Tibial artery (tissue), 4 donors: Measurements from ENCODE around the gene ZNF285.
"Not testable (repeated sequence)": the region's sequence is repeated elsewhere in the genome, so short reads cannot be mapped to it uniquely, and the experiment has no call there.

Source experiments
- DNase-seq, 2 donors: peaks; one replicate each; pipeline ENCODE4 v3.0.0-alpha.2; 2019
- H3K27ac ChIP-seq, 2 donors: fragments of 200-600 bp; sonication (generic) in 1 of 2; 1 replicate in 1 of 2; 2 replicates in 1 of 2; pipeline ENCODE4 v1.5.1; 2018 to 2019; ENCODE audit warnings: mild to moderate bottlenecking in 1 of 2
- H3K27me3 ChIP-seq, 2 donors: fragments of 200-600 bp; sonication (generic) in 1 of 2; one replicate each; pipeline versions ENCODE4 v1.5.1 to v1.6.0; 2016 to 2019
- H3K36me3 ChIP-seq, 3 donors: fragments of 200-600 bp; sonication (generic) in 2 of 3; one replicate each; pipeline ENCODE4 v1.5.1; 2016 to 2019; ENCODE audit warnings: mild to moderate bottlenecking in 2 of 3
- H3K4me1 ChIP-seq, 4 donors: fragments of 200-600 bp; sonication (generic) in 2 of 4; 1 replicate in 3 of 4; 2 replicates in 1 of 4; pipeline ENCODE4 v1.5.1; 2016 to 2019
- H3K4me3 ChIP-seq, 2 donors: fragments of 200-600 bp; sonication (generic) in 1 of 2; 1 replicate in 1 of 2; 2 replicates in 1 of 2; pipeline ENCODE4 v1.5.1; 2018 to 2019; ENCODE audit warnings: mild to moderate bottlenecking in 2 of 2
- H3K9me3 ChIP-seq, 3 donors: fragments of 200-600 bp; sonication (generic) in 1 of 3; one replicate each; pipeline ENCODE4 v1.5.1; 2016 to 2019
- intact Hi-C: fragments of 100-400 bp; cut with DNase I; formaldehyde crosslinking; loops from one replicate; pipeline ENCODE4 v1.15.0; 2023; ENCODE audit warnings: low total_unique reads
- TF ChIP-seq, protein P1 (sequence below), 2 experiments: fragments of 200-600 bp in 1 of 2; fragments of 450-650 bp in 1 of 2; IDR thresholded peaks; one replicate each; pipeline ENCODE4 v1.5.1; 2017 to 2019; ENCODE audit warnings: antibody characterized with exemption in 2 of 2, mild to moderate bottlenecking in 1 of 2, moderate library complexity in 1 of 2

The ZNF285 gene

DNA sequence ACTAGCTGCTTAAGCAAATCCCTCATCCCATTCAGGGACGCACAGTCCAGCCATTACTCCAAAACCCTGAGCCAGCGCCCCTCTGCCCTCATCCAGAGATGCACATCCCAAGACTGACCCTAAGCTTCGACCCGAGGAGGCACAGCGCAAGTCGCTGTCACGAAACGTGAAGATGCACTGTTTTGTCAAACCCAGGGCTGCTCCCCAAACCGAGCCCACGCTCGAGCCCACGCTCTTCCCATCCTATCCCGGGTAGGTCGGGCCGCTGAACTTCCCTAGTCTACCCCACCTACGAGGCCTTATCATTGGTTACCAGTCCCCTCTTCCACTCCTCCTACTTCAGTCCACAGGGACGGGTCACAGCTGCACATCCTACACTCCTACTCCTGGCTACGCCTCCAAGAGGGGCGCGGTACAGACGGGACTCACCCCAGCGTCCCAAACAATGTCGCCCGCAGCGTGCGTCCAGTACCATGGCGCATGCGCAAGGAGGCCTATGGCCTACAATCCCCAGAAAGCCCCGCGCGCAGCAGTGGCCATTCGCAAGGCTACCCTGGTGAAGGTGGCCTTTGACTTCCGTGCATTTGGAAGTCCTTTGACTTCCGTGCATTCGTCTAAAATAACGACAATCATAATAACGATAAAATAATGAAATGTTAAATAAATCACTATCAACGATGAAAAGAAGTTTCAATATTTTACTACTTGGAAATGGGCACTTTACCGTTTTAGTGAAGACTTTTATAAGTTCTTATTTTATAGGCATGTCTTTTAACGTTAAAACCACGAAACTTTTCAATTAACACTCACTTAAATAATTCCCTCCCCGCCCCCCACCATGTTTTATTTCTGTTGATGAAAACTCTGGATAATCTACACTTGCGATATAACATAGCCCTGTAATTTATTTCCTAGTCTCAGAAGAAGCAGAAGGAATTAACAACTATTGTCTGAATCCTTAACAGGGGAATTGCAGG is at the start of gene ZNF285:
Gene ZNF285, minus strand, starts transcription at position 470 of the 977 bp plus-strand sequence. CDS start 4,395 bp downstream, outside the sequence.
- intact Hi-C loops = no loop called here

DNA sequence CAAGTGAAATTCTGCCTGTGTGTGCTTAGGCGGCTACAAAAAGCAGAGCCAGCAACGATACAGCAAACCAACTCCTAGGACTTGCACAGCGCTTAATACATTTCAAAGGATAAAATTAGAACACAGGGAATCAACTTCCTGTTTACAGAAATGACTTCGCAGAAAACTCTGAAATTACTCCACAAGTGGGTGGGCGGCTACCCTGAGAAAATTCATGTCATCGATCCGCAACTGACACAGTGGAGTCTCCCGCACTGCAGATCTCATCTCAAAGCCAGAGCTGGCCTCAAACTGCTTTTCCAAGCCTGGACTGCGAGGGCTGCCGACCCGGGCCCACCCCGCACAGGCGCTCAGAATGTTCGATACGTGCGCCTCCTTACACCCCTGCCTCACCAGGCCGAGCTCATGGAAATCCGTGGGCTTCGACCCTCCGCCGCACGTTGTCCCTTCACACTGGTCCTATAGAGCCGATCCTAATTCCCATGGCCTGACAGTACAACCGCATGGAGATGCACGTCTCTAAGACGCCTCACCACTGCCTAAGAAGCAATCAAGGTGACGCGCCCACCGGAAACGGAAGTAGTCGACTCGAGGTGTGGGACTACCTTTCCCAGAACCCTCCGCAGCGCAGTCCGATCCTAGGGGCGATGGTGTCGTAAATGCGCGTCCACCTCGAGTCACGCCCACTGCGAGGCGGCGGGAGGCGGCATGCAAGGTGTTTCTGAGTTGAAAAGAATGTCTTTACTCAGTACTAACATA is 46.7 kb upstream of the ZNF285 start, which contains the start of gene ZNF229:
Gene ZNF229, minus strand, starts transcription at position 557 of the 759 bp plus-strand sequence. CDS start 5,625 bp downstream, outside the sequence.
- intact Hi-C loops = no loop called here
- no peaks in the 10 kb centered on the region for H3K27me3 ChIP-seq
- H3K4me3 ChIP-seq = peak within 1 kb of the TSS; percentile 54
- H3K4me1 ChIP-seq = peaks cover 0 to 9% (median 4%) of the 10 kb centered on the region in 4 donors
- TF ChIP-seq, protein P1, sequence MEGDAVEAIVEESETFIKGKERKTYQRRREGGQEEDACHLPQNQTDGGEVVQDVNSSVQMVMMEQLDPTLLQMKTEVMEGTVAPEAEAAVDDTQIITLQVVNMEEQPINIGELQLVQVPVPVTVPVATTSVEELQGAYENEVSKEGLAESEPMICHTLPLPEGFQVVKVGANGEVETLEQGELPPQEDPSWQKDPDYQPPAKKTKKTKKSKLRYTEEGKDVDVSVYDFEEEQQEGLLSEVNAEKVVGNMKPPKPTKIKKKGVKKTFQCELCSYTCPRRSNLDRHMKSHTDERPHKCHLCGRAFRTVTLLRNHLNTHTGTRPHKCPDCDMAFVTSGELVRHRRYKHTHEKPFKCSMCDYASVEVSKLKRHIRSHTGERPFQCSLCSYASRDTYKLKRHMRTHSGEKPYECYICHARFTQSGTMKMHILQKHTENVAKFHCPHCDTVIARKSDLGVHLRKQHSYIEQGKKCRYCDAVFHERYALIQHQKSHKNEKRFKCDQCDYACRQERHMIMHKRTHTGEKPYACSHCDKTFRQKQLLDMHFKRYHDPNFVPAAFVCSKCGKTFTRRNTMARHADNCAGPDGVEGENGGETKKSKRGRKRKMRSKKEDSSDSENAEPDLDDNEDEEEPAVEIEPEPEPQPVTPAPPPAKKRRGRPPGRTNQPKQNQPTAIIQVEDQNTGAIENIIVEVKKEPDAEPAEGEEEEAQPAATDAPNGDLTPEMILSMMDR (IDR thresholded peaks at IDR 0.05) = no peak
- H3K27ac ChIP-seq = peak within 1 kb of the TSS in 1 of 2 donors; percentile 40
- H3K9me3 ChIP-seq = peaks cover 3 to 68% (median 36%) of the 10 kb centered on the region in 3 donors
- peak; percentile 57 to 87 for DNase-seq
- H3K36me3 ChIP-seq = peaks cover 34 to 39% (median 38%) of the 10 kb centered on the region in 3 donors

More for the DNA sequence above, at the start of gene ZNF285:
- Histone ChIP-seq H3K27ac (peak within 1 kb of the TSS in 1 of 2 donors; percentile 66), H3K27me3 (no peaks in the 10 kb centered on the region), H3K4me1 (peaks cover 0 to 8% (median 0%) of the 10 kb centered on the region in 4 donors), H3K36me3 (peaks cover 6 to 9% (median 7%) of the 10 kb centered on the region in 3 donors), H3K4me3 (peak within 1 kb of the TSS; percentile 52 to 55), H3K9me3 (peaks cover 0 to 50% (median 2%) of the 10 kb centered on the region in 3 donors)
- TF ChIP-seq, protein P1 (IDR thresholded peaks at IDR 0.05) = no peak
- peak; percentile 90 to 94 for DNase-seq

DNA sequence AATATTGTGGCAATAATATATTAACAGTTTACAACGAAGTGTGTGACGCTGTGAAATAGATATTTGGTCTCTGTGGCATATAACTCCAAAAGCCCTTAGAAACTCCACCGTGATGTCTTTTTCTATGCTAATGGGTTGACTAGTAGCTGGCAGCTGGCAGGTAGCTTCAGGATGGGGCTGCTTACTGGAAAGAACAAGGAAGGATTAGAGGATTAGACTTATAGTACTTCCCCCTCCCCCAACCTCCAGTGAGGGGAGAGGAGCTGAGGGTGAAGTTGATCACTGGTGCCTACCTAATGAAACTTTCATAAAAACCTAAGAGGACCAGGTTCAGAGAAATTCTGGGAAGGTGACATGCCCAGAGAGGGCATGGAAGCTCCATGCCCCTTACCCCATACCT is 37.0 kb upstream of the ZNF285 start:
- Histone ChIP-seq H3K4me3 (no peak overlapping the region), H3K4me1 (no peaks in the 10 kb centered on the region), H3K27me3 (no peaks in the 10 kb centered on the region), H3K27ac (no peak overlapping the region), H3K9me3 (peaks cover 6 to 95% (median 78%) of the 10 kb centered on the region in 3 donors), H3K36me3 (peaks cover 91 to 100% (median 95%) of the 10 kb centered on the region in 3 donors)
- intact Hi-C loops = no loop called here
- TF ChIP-seq, protein P1 (IDR thresholded peaks at IDR 0.05) = no peak
- no peak for DNase-seq

DNA sequence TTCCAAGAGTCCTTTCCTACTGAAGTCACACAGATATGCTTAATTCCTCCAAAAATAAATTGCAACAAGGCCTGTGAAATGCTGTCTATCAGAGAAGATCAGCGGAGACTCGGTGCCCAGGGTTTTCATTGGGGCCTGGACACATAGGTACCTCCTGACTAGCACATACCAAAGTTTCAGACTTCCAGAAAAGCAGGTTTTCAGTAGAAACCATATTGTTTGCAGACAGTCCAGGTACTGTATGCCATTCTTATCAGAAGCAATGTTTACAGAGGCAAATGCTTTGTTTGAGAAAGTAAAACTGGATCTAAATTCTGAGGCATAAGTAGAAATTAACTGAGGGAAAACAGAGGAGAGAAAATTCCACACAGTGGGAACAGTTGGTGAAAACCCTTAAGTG is 34.0 kb upstream of the ZNF285 start:
- H3K4me3 ChIP-seq = no peak overlapping the region
- H3K27ac ChIP-seq = no peak overlapping the region
- no peaks in the 10 kb centered on the region for H3K27me3 ChIP-seq
- no peaks in the 10 kb centered on the region for H3K4me1 ChIP-seq
- TF ChIP-seq, protein P1 (IDR thresholded peaks at IDR 0.05) = no peak
- DNase-seq = no peak
- H3K9me3 ChIP-seq = peaks cover 8 to 97% (median 86%) of the 10 kb centered on the region in 3 donors
- peaks cover 90 to 99% (median 95%) of the 10 kb centered on the region in 3 donors for H3K36me3 ChIP-seq
- intact Hi-C loops = no loop called here

DNA sequence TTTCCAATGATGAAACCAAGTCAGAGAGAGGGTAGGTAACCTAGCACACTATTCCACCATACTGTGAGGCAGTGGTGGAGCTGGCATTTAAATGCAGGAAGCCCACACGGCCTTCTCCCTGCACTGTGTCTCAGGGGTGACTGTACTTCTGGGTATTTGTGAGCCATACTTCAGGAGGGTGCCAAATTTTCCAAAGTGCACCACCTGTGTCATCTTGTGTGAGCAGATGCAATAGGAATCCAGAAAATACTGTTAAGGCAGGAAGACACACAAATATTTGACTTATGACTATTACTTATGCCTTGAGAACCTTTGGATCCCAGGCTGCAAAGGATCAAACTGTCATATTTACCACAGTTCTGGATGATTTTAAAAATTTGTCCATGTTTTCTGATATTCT is 29.5 kb upstream of the ZNF285 start:
- TF ChIP-seq, protein P1 (IDR thresholded peaks at IDR 0.05) = no peak
- Histone ChIP-seq H3K4me3 (no peak overlapping the region), H3K9me3 (peaks cover 20 to 100% (median 98%) of the 10 kb centered on the region in 3 donors), H3K4me1 (no peaks in the 10 kb centered on the region), H3K27ac (no peak overlapping the region), H3K27me3 (no peaks in the 10 kb centered on the region), H3K36me3 (peaks cover 77 to 98% (median 91%) of the 10 kb centered on the region in 3 donors)
- DNase-seq = no peak
- intact Hi-C loops = no loop called here

DNA sequence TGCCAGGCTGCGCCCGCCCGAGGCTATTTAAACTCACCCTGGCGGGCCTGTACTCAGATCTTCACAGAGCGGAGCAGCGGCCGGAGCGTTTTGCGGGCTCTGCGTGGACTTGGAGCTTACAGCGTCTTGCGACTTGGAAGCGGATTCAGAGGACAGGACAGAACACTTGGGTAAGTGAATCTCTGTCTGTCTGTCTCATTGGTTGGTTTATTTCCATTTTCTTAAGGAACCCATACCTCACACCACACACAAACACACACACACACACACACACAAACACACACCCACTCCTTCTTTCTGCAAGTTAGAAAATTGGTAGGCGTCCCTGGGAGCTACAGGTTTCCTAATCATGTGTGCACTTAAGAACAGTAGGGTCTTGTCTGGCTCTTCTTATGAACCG is 14.1 kb upstream of the ZNF285 start:
- H3K36me3 ChIP-seq, H3K27me3 ChIP-seq, H3K4me3 ChIP-seq, intact Hi-C loops, DNase-seq, H3K4me1 ChIP-seq, H3K27ac ChIP-seq: not testable (repeated sequence)
- peaks cover 0 to 70% (median 45%) of the 10 kb centered on the region in 3 donors for H3K9me3 ChIP-seq

DNA sequence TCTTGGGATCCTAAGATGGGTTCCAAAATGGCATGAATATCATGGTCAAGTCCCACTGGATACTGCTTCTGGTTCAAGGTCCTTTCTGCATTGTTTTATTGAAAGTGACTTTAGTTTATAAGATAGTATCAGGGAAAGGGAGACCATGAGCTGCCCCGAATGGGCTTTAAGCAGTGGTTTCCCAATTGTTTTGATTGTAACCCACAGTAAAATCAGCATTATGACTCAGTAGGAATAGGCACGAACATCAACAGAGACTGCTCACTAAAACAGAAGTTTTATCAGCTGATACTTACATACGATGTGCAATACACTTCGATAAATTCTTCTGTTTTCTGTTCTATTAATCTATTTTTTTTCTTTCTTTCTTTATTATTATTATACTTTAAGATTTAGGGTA is 12.1 kb downstream of the ZNF285 start:
- Histone ChIP-seq H3K36me3 (peaks cover 65 to 80% (median 76%) of the 10 kb centered on the region in 3 donors), H3K9me3 (peaks cover 0 to 71% (median 35%) of the 10 kb centered on the region in 3 donors)
- H3K4me1 ChIP-seq, DNase-seq, H3K27ac ChIP-seq, H3K4me3 ChIP-seq, intact Hi-C loops, H3K27me3 ChIP-seq: not testable (repeated sequence)
